HCT116 (cell line): Measurements from ENCODE around the gene EPHA2. TPM values are rescaled to one million over a fixed set of nuclear protein-coding genes. Genes with fewer than 3 reads are reported as not detected.

Source experiments
- ATAC-seq: fragments of 200-7000 bp; cut with Tn5 transposase; 2 replicates; pipeline ENCODE4 v1.9.1; 2020; ENCODE audit warnings: mild to moderate bottlenecking, moderate library complexity
- BruUV-seq: library from RNA; stranded (reverse); fragments of 400-500 nt; replicated peaks from 2 replicates; lab custom pipeline; 2021; lab: Mats Ljungman, UMichigan
- CTCF ChIA-PET: fragments of 300-600 bp; sonication (Branson Sonifier 250); formaldehyde crosslinking; loops from one replicate; lab custom pipeline; 2021; ENCODE audit warnings: antibody characterized with exemption; lab: Charles Lee
- POLR2A ChIA-PET: fragments of 300-600, 350-600 bp; sonication (Branson Sonifier 250); formaldehyde crosslinking; loops from one replicate; lab custom pipeline; 2021; ENCODE audit warnings: antibody characterized with exemption; lab: Charles Lee
- RAD21 ChIA-PET, 2 experiments: fragments of 300-600 bp; sonication (Branson Sonifier 250); formaldehyde crosslinking; loops; one replicate each; lab custom pipeline; 2023; ENCODE audit warnings: low total read pairs in 2 of 2; ENCODE audit not compliant: uncharacterized antibody in 2 of 2, unreplicated experiment in 2 of 2, low non-redundant PET in 1 of 2; lab: Charles Lee
- DNase-seq: peaks from one replicate; pipeline ENCODE4 v3.0.0-alpha.2; 2010; ENCODE audit warnings: low read depth, low spot score
- H2AFZ ChIP-seq: fragments of 200-600 bp; shearing (Covaris generic), sonication (generic); 2 replicates; pipeline ENCODE4 v1.6.1; 2017; ENCODE audit warnings: low read depth, mixed run types, mixed read lengths, antibody characterized with exemption, low read length; ENCODE audit not compliant: poor library complexity, severe bottlenecking
- H3K27ac ChIP-seq: 2 replicates; pipeline ENCODE4 v1.5.1; 2012; ENCODE audit warnings: low read depth, low read length
- H3K27me3 ChIP-seq: fragments of 200-600 bp; sonication (generic); 2 replicates; pipeline ENCODE4 v1.6.1; 2016; ENCODE audit warnings: mixed run types, low read length, mixed read lengths; ENCODE audit not compliant: insufficient read depth
- H3K36me3 ChIP-seq, 2 experiments: fragments of 200-500 bp in 1 of 2; fragments of 200-600 bp in 1 of 2; sonication (Bioruptor generic) in 1 of 2; sonication (generic) in 1 of 2; 2 replicates each; pipeline versions ENCODE4 v1.5.1 to v1.6.1; 2014 to 2016; ENCODE audit warnings: low read length in 2 of 2, inconsistent platforms in 1 of 2, mixed read lengths in 1 of 2, mixed run types in 1 of 2; ENCODE audit not compliant: insufficient read depth in 2 of 2, control insufficient read depth in 1 of 2
- H3K4me1 ChIP-seq, 2 experiments: fragments of 200-600 bp in 1 of 2; sonication (generic) in 1 of 2; 2 replicates each; pipeline versions ENCODE4 v1.5.1 to v1.6.1; 2012 to 2017; ENCODE audit warnings: low read length in 2 of 2, inconsistent platforms in 1 of 2, mild to moderate bottlenecking in 1 of 2, mixed read lengths in 1 of 2, mixed run types in 1 of 2, moderate library complexity in 1 of 2; ENCODE audit not compliant: insufficient read depth in 2 of 2, control insufficient read depth in 1 of 2
- H3K4me2 ChIP-seq: fragments of 200-600 bp; sonication (generic); 2 replicates; pipeline ENCODE4 v1.6.1; 2017; ENCODE audit warnings: mixed run types, low read length, mixed read lengths
- H3K4me3 ChIP-seq, 2 experiments: fragments of 200-600 bp in 1 of 2; sonication (generic) in 1 of 2; replicated peaks in 1 of 2; 2 replicates each; pipeline ENCODE4 v1.5.1; 2011 to 2016; ENCODE audit warnings: low read length in 2 of 2, control low read depth in 1 of 2, low read depth in 1 of 2, mild to moderate bottlenecking in 1 of 2, mixed read lengths in 1 of 2, mixed run types in 1 of 2
- H3K79me2 ChIP-seq: fragments of 200-600 bp; sonication (generic); 2 replicates; pipeline ENCODE4 v1.6.1; 2017; ENCODE audit warnings: mild to moderate bottlenecking, mixed run types, low read length, moderate library complexity, mixed read lengths; ENCODE audit not compliant: insufficient read depth
- H3K9ac ChIP-seq: fragments of 200-600 bp; sonication (generic); 2 replicates; pipeline ENCODE4 v1.6.1; 2016; ENCODE audit warnings: low read length, mixed read lengths
- H3K9me2 ChIP-seq: fragments of 200-600 bp; sonication (generic), shearing (Covaris generic); 2 replicates; pipeline ENCODE4 v1.6.1; 2017; ENCODE audit warnings: mixed run types, mild to moderate bottlenecking, moderate library complexity; ENCODE audit not compliant: insufficient read depth
- H3K9me3 ChIP-seq, 2 experiments: fragments of 200-500 bp in 1 of 2; fragments of 200-600 bp in 1 of 2; sonication (Bioruptor generic) in 1 of 2; sonication (generic) in 1 of 2; 2 replicates each; pipeline ENCODE4 v1.6.1; 2014 to 2017; ENCODE audit warnings: low read length in 2 of 2, mixed read lengths in 2 of 2, inconsistent platforms in 1 of 2, low read depth in 1 of 2, mild to moderate bottlenecking in 1 of 2, mixed run types in 1 of 2, moderate library complexity in 1 of 2; ENCODE audit not compliant: control insufficient read depth in 1 of 2, insufficient read depth in 1 of 2
- H4K20me1 ChIP-seq: fragments of 200-600 bp; sonication (generic), shearing (Covaris generic); 2 replicates; pipeline ENCODE4 v1.6.1; 2017; ENCODE audit warnings: mixed run types, mild to moderate bottlenecking, moderate library complexity; ENCODE audit not compliant: insufficient read depth
- CBX3 ChIP-seq: IDR thresholded peaks from 2 replicates; pipeline ENCODE4 v1.6.1; 2012; ENCODE audit warnings: low read depth
- CEBPB ChIP-seq: IDR thresholded peaks from 2 replicates; pipeline ENCODE4 v1.6.1; 2012; ENCODE audit warnings: low read depth
- EZH2phosphoT487 ChIP-seq: fragments of 200-600 bp; IDR thresholded peaks from 2 replicates; pipeline ENCODE4 v1.6.1; 2018; ENCODE audit warnings: antibody characterized with exemption, borderline replicate concordance
- FOSL1 ChIP-seq: IDR thresholded peaks from 2 replicates; pipeline ENCODE4 v1.6.1; 2012; ENCODE audit warnings: low read depth
- JUND ChIP-seq: IDR thresholded peaks from 2 replicates; pipeline ENCODE4 v1.6.1; 2012
- RAD21 ChIP-seq: IDR thresholded peaks from 2 replicates; pipeline ENCODE4 v1.6.1; 2012; ENCODE audit warnings: low read depth, mild to moderate bottlenecking
- SIN3A ChIP-seq: IDR thresholded peaks from 2 replicates; pipeline ENCODE4 v1.6.1; 2012; ENCODE audit warnings: low read depth
- SP1 ChIP-seq: IDR thresholded peaks from 2 replicates; pipeline ENCODE4 v1.6.1; 2012; ENCODE audit warnings: low read depth
- ZFX ChIP-seq: fragments of 450-650 bp; IDR thresholded peaks from 2 replicates; pipeline ENCODE4 v1.6.1; 2017
- ZNF274 ChIP-seq: fragments of 200-500 bp; sonication (Bioruptor generic); IDR thresholded peaks from 2 replicates; pipeline ENCODE4 v1.6.1; 2014; ENCODE audit warnings: mild to moderate bottlenecking, low read depth, low read length, inconsistent platforms
- intact Hi-C: fragments of 100-400 bp; cut with micrococcal nuclease; formaldehyde crosslinking; loops from 2 replicates; pipeline ENCODE4 v1.10.0; 2022
- total RNA-seq: library from RNA; stranded (reverse); gene quantifications from one replicate; pipeline ENCODE4 v1.2.1, GENCODE V29; 2021; ENCODE audit not compliant: unreplicated experiment
- TF ChIP-seq, protein P1 (sequence below): IDR thresholded peaks from 2 replicates; pipeline ENCODE4 v1.6.1; 2012; ENCODE audit warnings: low read depth
- TF ChIP-seq, protein P2 (sequence below), 3 experiments: fragments of 200-600 bp in 1 of 3; sonication (generic) in 1 of 3; IDR thresholded peaks in 2 of 3; conservative IDR thresholded peaks in 1 of 3; 2 replicates each; pipeline ENCODE4 v1.5.1; 2012 to 2017; ENCODE audit warnings: low read depth in 2 of 3, low read length in 2 of 3, antibody characterized with exemption in 1 of 3, borderline replicate concordance in 1 of 3, control low read depth in 1 of 3, mild to moderate bottlenecking in 1 of 3, mixed read lengths in 1 of 3, mixed run types in 1 of 3, moderate library complexity in 1 of 3; ENCODE audit not compliant: insufficient read depth in 1 of 3
- TF ChIP-seq, protein P3 (sequence below): IDR thresholded peaks from 2 replicates; pipeline ENCODE4 v1.6.1; 2011; ENCODE audit warnings: mild to moderate bottlenecking, low read length, moderate library complexity; ENCODE audit not compliant: insufficient replicate concordance; ENCODE audit errors: extremely low read depth
- TF ChIP-seq, protein P4 (sequence below): IDR thresholded peaks from 2 replicates; pipeline ENCODE4 v1.6.1; 2012

The EPHA2 gene
- total RNA-seq, 1 experiment from 2014 or later: 164 TPM

- no peak for DNase-seq
- no TSS peak for BruUV-seq
- TF ChIP-seq, protein P1, sequence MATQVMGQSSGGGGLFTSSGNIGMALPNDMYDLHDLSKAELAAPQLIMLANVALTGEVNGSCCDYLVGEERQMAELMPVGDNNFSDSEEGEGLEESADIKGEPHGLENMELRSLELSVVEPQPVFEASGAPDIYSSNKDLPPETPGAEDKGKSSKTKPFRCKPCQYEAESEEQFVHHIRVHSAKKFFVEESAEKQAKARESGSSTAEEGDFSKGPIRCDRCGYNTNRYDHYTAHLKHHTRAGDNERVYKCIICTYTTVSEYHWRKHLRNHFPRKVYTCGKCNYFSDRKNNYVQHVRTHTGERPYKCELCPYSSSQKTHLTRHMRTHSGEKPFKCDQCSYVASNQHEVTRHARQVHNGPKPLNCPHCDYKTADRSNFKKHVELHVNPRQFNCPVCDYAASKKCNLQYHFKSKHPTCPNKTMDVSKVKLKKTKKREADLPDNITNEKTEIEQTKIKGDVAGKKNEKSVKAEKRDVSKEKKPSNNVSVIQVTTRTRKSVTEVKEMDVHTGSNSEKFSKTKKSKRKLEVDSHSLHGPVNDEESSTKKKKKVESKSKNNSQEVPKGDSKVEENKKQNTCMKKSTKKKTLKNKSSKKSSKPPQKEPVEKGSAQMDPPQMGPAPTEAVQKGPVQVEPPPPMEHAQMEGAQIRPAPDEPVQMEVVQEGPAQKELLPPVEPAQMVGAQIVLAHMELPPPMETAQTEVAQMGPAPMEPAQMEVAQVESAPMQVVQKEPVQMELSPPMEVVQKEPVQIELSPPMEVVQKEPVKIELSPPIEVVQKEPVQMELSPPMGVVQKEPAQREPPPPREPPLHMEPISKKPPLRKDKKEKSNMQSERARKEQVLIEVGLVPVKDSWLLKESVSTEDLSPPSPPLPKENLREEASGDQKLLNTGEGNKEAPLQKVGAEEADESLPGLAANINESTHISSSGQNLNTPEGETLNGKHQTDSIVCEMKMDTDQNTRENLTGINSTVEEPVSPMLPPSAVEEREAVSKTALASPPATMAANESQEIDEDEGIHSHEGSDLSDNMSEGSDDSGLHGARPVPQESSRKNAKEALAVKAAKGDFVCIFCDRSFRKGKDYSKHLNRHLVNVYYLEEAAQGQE: no peak
- TF ChIP-seq FOSL1 (no peak), SIN3A (no peak), ZNF274 (no peak), CBX3 (no peak), EZH2phosphoT487 (no peak), RAD21 (no peak), SP1 (no peak), ZFX (no peak), JUND (no peak), CEBPB (no peak)
- TF ChIP-seq, protein P2, sequence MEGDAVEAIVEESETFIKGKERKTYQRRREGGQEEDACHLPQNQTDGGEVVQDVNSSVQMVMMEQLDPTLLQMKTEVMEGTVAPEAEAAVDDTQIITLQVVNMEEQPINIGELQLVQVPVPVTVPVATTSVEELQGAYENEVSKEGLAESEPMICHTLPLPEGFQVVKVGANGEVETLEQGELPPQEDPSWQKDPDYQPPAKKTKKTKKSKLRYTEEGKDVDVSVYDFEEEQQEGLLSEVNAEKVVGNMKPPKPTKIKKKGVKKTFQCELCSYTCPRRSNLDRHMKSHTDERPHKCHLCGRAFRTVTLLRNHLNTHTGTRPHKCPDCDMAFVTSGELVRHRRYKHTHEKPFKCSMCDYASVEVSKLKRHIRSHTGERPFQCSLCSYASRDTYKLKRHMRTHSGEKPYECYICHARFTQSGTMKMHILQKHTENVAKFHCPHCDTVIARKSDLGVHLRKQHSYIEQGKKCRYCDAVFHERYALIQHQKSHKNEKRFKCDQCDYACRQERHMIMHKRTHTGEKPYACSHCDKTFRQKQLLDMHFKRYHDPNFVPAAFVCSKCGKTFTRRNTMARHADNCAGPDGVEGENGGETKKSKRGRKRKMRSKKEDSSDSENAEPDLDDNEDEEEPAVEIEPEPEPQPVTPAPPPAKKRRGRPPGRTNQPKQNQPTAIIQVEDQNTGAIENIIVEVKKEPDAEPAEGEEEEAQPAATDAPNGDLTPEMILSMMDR (IDR thresholded peaks at IDR 0.05 in 2 of 3, conservative IDR thresholded peaks at IDR 0.05 in 1 of 3; ENCODE audit: borderline replicate concordance in 1 of 3, insufficient read depth in 1 of 3, low read depth in 2 of 3, low read length in 2 of 3): no peak
- TF ChIP-seq, protein P3, sequence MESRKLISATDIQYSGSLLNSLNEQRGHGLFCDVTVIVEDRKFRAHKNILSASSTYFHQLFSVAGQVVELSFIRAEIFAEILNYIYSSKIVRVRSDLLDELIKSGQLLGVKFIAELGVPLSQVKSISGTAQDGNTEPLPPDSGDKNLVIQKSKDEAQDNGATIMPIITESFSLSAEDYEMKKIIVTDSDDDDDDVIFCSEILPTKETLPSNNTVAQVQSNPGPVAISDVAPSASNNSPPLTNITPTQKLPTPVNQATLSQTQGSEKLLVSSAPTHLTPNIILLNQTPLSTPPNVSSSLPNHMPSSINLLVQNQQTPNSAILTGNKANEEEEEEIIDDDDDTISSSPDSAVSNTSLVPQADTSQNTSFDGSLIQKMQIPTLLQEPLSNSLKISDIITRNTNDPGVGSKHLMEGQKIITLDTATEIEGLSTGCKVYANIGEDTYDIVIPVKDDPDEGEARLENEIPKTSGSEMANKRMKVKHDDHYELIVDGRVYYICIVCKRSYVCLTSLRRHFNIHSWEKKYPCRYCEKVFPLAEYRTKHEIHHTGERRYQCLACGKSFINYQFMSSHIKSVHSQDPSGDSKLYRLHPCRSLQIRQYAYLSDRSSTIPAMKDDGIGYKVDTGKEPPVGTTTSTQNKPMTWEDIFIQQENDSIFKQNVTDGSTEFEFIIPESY: no peak
- TF ChIP-seq, protein P4, sequence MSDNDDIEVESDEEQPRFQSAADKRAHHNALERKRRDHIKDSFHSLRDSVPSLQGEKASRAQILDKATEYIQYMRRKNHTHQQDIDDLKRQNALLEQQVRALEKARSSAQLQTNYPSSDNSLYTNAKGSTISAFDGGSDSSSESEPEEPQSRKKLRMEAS: no peak
- Histone ChIP-seq H3K9me3 (peaks cover 0 to 5% of the 10 kb centered on the region in 2 experiments; a peak in 1 of 4 replicates), H3K9ac (no peak overlapping the region), H3K4me3 (no peak overlapping the region), H3K27ac (no peak overlapping the region), H3K4me1 (no peaks in the 10 kb centered on the region), H3K4me2 (no peak overlapping the region), H3K36me3 (no peaks in the 10 kb centered on the region), H3K27me3 (no peaks in the 10 kb centered on the region), H3K79me2 (no peaks in the 10 kb centered on the region), H3K9me2 (no peaks in the 10 kb centered on the region), H2AFZ (no peak overlapping the region), H4K20me1 (no peaks in the 10 kb centered on the region)
- intact Hi-C loops: no loop called here
- RAD21 ChIA-PET: no interaction called here
- CTCF ChIA-PET: no interaction called here
- no peak for ATAC-seq
- POLR2A ChIA-PET: no interaction called here
Measured at GRCh38 chr1:16110884-16111283, 45.0 kb downstream of the EPHA2 start.
